Lower leg skin (tissue), 3 donors: Measurements from ENCODE around the gene ATP5MK.

Experiments
- CTCF ChIP-seq, 3 donors: fragments of 450-650 bp; IDR thresholded peaks; one replicate each; pipeline ENCODE4 v1.5.1; 2016; ENCODE audit warnings: antibody characterized with exemption in 3 of 3, mild to moderate bottlenecking in 3 of 3, moderate library complexity in 2 of 3
- POLR2A ChIP-seq, 2 donors: fragments of 450-650 bp; IDR thresholded peaks; one replicate each; pipeline ENCODE4 v1.6.1; 2016 to 2017; ENCODE audit warnings: antibody characterized with exemption in 2 of 2, mild to moderate bottlenecking in 1 of 2, moderate library complexity in 1 of 2

- TF ChIP-seq CTCF (IDR thresholded peaks at IDR 0.05) (no peak), POLR2A (IDR thresholded peaks at IDR 0.05) (no peak)
Measured at GRCh38 chr10:103382769-103383168, 13.5 kb downstream of the ATP5MK start.
